ENCODE measurements around the gene FAH.
A peak's percentile ranks its signal among the peaks of the same experiment; 100 is the strongest.

The FAH gene

DNA sequence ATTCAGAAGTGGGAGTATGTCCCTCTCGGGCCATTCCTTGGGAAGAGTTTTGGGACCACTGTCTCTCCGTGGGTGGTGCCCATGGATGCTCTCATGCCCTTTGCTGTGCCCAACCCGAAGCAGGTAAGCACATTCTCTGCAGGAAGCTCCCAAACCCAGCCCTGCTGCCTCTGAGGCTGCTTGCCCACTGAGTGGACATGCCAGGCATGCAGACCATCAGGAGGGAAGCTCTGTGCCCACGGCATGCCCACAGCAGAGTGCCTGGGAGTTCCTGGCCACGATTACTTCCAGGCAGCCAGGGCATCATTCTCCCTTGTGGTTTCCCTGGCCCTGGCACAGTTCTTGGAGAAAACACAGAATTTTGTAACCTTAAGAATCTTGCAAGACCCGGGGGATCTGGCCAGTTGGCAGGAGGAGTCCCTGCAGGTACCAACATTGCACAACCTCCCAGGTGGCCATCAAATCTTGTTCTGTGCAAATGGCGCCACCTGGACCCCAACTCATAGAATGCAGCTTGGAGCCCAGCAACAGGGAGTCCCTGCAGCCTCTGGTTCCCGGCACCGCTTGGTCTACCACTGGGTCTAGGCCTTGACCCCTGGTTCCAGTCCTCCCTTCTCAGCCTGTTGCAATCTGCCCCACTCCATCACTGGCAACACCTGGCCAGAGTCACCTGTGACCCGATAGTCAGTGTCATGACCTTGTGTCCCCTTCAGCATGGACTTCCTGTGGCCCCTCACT is 20.4 kb downstream of the FAH start:
- peak; percentile 56 for DNase-seq (ENCODE audit: low read depth)

DNA sequence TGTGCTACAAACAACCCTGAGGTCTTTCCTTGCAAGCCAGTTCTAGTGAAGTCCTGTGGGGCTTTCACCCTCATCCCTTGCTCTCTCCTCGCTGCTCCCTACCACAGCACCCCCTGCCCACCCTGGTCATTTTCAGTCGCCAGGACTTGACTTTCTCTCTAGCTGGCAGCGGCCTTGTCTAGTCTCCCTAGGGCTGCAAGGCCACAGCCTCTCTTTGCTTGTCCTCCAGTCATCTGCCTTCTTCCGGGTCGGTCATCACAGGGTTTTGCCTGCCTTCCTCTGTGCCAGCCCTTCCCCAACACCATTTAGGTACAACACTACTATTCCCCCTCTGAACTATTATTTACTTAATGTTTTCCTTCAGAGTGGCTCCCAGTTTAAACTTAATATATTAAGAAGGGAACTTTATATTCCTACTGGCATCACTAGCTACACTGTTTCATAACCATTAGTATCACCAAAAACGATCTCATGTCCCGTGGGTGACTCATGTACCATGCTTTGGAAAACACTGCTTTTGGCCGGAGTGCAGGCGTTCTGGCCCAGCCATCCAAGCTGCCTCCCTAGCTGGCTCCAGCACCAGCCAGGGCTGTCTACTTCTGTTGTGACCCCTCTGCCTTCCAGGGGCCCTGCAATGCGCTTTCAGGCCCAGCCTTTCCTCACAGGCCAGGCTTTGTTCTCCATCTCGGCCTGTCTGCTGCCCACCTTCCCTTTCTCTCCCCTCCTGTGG is 21.4 kb downstream of the FAH start:
- no peak for DNase-seq (ENCODE audit: low read depth)

DNA sequence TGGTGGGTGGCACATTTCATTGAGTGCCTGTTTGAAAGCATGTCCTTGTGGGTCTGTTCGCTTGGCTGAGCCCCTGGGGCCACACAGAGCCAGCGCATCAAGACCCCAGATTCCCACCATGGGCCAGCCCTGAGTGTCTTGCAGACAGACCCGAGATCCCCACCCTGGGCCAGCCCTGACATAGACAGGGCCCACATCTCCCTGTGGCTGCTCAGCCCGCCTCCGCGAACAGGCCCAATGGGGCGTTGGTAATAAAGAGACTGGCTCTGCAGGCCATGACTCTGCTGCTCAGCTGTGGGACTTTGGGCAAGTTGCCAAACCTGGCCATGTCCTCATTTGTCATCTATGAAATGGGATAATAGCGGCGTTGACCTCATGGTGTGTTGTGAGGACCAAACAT is 22.6 kb downstream of the FAH start:
- DNase-seq (ENCODE audit: low read depth): no peak

DNA sequence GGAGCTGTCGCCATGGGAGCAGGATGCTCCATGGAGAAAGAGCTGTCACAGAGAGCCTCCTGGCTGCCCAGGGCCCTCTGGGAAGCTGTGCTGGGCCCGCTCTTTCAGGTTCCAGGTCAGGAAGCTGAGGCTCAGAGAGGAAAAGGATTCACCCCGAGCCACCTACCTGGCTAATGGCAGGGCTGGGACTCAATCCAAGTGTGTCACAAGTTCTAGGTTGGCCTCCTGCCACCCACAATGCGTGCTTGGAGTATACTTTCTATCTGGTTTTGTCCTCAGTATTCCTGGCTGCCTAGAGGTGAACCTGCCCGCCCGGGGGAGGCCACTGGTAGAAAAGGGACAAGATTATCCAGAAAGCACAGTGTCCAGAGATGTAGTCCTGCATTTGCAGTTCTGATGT is 23.6 kb downstream of the FAH start:
- no peak for DNase-seq (ENCODE audit: low read depth)

GRCh38 chr15:80177156-80177555 is 24.4 kb downstream of the FAH start:
- DNase-seq (ENCODE audit: low read depth): no peak

GRCh38 chr15:80179025-80179759 is 26.4 kb downstream of the FAH start:
- DNase-seq (ENCODE audit: low read depth): no peak

DNA sequence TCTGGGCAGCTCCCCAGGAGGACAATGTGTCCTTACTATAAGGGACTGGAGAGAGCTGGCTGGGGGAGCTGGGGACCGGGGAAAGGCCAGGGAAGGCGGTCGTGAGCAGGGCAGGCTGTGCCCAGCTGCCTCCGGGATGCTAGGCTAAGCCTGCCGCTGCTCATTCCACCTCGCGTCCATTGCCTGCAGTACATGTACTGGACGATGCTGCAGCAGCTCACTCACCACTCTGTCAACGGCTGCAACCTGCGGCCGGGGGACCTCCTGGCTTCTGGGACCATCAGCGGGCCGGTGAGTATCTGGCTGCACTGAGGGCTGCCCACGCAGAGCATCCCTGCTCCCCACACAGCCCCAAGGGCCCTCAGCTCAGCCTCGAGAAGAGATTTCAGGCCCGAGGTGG is 27.1 kb downstream of the FAH start:
- DNase-seq (ENCODE audit: low read depth): no peak

GRCh38 chr15:80180468-80180867 is 27.7 kb downstream of the FAH start:
- no peak for DNase-seq (ENCODE audit: low read depth)

- no peak for DNase-seq (ENCODE audit: low read depth)
These were observed 28.2 kb downstream of the FAH start for GRCh38 chr15:80180986-80181385.

- DNase-seq (ENCODE audit: low read depth): no peak
These were observed 29.9 kb downstream of the FAH start for GRCh38 chr15:80182611-80183261.

DNA sequence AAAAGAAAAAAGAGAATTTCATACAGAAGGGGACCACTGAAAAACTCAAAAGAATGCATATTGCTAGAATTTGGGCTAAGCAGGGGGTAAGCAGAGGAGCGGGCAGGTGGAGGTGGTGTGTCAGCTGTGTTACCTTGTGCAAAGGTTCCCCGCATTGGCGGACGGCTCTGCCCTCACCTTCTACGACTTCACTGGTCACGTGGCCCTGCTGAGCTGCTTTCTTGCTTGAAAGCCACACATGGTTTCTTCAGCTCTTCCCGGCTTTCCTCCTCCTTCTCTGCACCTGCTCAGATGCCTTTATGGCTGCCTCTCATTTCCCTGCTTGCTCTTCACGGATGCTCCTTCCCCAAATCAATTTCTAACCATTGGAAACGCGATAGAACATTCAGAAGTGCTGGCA is 30.5 kb downstream of the FAH start:
- no peak for DNase-seq (ENCODE audit: low read depth)

GRCh38 chr15:80183886-80184285 is 31.1 kb downstream of the FAH start:
- DNase-seq (ENCODE audit: low read depth): no peak

GRCh38 chr15:80184554-80184953 is 31.8 kb downstream of the FAH start:
- no peak for DNase-seq (ENCODE audit: low read depth)

- no peak for DNase-seq (ENCODE audit: low read depth)
These were observed 32.4 kb downstream of the FAH start for GRCh38 chr15:80185152-80185551.

GRCh38 chr15:80186066-80186465 is 33.3 kb downstream of the FAH start:
- DNase-seq (ENCODE audit: low read depth): no peak

DNA sequence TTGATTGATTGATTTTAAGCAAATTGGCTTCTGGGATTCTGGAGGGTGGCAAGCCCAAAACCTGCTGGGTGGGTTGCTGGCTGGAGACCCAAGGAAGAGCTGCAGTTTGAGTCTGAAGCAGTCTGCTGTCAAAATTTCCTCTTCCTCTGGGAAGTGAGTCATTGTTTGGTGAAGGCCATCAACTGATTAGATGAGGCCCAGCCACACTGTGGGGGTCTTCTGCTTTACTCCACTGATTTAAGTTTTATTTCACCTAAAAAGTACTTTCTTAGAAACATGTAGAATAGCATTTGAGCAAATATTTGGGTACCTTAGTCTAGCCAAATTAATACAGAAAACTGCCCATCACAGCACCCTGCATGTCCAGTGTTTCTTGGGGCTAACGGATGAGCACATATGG is 33.8 kb downstream of the FAH start:
- no peak for DNase-seq (ENCODE audit: low read depth)

GRCh38 chr15:80188251-80188650 is 35.5 kb downstream of the FAH start:
- no peak for DNase-seq (ENCODE audit: low read depth)

- DNase-seq (ENCODE audit: low read depth): no peak
These were observed 38.4 kb downstream of the FAH start for GRCh38 chr15:80191198-80191597.

DNA sequence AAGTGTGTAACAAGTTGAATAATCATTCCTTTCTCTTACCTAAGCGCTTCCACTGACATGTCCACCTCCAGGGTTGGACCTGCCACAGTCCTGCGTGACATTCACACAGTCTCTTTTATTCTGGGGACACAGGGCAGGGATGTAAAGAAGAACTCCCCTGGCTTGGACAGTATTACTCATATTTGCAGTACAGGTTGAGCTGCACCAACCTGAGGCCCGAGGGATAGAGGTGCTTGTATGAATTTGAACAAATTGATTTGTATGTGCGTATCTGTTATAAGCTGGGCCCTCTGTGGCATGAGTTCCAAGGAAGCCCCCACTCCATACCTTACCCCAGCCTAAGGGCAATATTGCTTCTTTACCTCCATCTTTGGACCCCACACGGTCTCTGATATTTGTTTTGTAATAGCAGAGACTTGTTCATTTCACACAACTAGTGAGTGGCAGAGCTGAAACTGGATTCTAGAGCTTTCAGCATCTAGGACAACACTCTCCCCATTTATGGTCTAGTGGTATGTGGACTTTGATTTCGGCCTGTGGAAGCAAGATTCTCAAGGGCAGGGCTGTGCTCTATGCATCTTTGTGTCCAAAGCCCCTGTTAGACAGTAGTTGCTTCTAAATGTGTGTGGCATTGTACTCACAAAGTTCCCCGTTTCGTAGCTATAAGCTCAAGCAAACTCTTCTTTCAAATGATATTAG is 39.2 kb downstream of the FAH start:
- DNase-seq (ENCODE audit: low read depth): no peak

- no peak for DNase-seq (ENCODE audit: low read depth)
These were observed 41.4 kb downstream of the FAH start for GRCh38 chr15:80194186-80194585.

GRCh38 chr15:80194914-80195313 is 42.1 kb downstream of the FAH start:
- DNase-seq (ENCODE audit: low read depth): no peak

GRCh38 chr15:80199366-80199765 is 46.6 kb downstream of the FAH start:
- no peak for DNase-seq (ENCODE audit: low read depth)

All from activated T-cell treated with anti-CD3 and anti-CD28 coated beads for 24 hours (primary cell).